ENCODE data around the gene KNTC1.
A peak's percentile ranks its signal among the peaks of the same experiment; 100 is the strongest.
"Not testable (repeated sequence)": the region's sequence is repeated elsewhere in the genome, so short reads cannot be mapped to it uniquely, and the experiment has no call there.

Gene KNTC1

DNA sequence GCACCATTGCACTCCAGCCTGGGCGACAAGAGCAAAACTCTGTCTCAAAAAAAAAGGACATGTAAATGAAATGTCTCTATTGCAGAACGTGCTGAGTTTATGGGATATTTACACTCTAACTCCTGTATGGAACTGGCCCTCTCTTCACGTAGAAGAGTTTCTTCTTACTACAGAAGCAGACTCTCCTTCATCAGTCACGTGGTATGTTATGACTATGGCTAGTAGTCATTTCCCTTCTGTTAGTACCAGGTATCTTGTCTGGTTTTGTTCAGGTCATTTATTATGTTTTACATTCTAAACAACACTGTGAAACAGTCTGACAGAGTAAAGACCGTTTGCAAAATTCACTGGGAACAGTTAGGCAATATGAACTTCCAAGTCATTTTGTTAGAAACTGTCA lies 20.3 kb downstream of the KNTC1 start:
- TF ChIP-seq CSDC2 (CRISPR knock-in tag; IDR thresholded peaks at IDR 0.05) (no peak), ZC3H10 (CRISPR knock-in tag; IDR thresholded peaks at IDR 0.05) (no peak), GLIS3 (CRISPR knock-in tag; IDR thresholded peaks at IDR 0.05) (no peak), TOX (CRISPR knock-in tag; IDR thresholded peaks at IDR 0.05; ENCODE audit: borderline replicate concordance) (no peak), OSR1 (CRISPR knock-in tag; IDR thresholded peaks at IDR 0.05) (no peak), ZNF565 (CRISPR knock-in tag; conservative IDR thresholded peaks at IDR 0.05; ENCODE audit: low read depth) (no peak), SNAI2 (CRISPR knock-in tag; IDR thresholded peaks at IDR 0.05) (no peak), ISL1 (CRISPR knock-in tag; IDR thresholded peaks at IDR 0.05) (no peak), BACH2 (CRISPR knock-in tag; IDR thresholded peaks at IDR 0.05; ENCODE audit: borderline replicate concordance) (no peak), ARNTL (CRISPR knock-in tag; IDR thresholded peaks at IDR 0.05; ENCODE audit: borderline replicate concordance, low read depth) (no peak), ZFP30 (CRISPR knock-in tag; IDR thresholded peaks at IDR 0.05) (no peak), ESRRG (CRISPR knock-in tag; IDR thresholded peaks at IDR 0.05) (no peak), ZNF8 (CRISPR knock-in tag; IDR thresholded peaks at IDR 0.05) (no peak), PPARA (CRISPR knock-in tag; IDR thresholded peaks at IDR 0.05; ENCODE audit: borderline replicate concordance) (no peak)
- TF ChIP-seq, protein P1, sequence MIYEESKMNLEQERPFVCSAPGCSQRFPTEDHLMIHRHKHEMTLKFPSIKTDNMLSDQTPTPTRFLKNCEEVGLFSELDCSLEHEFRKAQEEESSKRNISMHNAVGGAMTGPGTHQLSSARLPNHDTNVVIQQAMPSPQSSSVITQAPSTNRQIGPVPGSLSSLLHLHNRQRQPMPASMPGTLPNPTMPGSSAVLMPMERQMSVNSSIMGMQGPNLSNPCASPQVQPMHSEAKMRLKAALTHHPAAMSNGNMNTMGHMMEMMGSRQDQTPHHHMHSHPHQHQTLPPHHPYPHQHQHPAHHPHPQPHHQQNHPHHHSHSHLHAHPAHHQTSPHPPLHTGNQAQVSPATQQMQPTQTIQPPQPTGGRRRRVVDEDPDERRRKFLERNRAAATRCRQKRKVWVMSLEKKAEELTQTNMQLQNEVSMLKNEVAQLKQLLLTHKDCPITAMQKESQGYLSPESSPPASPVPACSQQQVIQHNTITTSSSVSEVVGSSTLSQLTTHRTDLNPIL (CRISPR knock-in tag; IDR thresholded peaks at IDR 0.05; ENCODE audit: low read depth): no peak
- TF ChIP-seq, protein P2, sequence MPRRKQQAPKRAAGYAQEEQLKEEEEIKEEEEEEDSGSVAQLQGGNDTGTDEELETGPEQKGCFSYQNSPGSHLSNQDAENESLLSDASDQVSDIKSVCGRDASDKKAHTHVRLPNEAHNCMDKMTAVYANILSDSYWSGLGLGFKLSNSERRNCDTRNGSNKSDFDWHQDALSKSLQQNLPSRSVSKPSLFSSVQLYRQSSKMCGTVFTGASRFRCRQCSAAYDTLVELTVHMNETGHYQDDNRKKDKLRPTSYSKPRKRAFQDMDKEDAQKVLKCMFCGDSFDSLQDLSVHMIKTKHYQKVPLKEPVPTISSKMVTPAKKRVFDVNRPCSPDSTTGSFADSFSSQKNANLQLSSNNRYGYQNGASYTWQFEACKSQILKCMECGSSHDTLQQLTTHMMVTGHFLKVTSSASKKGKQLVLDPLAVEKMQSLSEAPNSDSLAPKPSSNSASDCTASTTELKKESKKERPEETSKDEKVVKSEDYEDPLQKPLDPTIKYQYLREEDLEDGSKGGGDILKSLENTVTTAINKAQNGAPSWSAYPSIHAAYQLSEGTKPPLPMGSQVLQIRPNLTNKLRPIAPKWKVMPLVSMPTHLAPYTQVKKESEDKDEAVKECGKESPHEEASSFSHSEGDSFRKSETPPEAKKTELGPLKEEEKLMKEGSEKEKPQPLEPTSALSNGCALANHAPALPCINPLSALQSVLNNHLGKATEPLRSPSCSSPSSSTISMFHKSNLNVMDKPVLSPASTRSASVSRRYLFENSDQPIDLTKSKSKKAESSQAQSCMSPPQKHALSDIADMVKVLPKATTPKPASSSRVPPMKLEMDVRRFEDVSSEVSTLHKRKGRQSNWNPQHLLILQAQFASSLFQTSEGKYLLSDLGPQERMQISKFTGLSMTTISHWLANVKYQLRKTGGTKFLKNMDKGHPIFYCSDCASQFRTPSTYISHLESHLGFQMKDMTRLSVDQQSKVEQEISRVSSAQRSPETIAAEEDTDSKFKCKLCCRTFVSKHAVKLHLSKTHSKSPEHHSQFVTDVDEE (CRISPR knock-in tag; IDR thresholded peaks at IDR 0.05): no peak
- TF ChIP-seq, protein P3, sequence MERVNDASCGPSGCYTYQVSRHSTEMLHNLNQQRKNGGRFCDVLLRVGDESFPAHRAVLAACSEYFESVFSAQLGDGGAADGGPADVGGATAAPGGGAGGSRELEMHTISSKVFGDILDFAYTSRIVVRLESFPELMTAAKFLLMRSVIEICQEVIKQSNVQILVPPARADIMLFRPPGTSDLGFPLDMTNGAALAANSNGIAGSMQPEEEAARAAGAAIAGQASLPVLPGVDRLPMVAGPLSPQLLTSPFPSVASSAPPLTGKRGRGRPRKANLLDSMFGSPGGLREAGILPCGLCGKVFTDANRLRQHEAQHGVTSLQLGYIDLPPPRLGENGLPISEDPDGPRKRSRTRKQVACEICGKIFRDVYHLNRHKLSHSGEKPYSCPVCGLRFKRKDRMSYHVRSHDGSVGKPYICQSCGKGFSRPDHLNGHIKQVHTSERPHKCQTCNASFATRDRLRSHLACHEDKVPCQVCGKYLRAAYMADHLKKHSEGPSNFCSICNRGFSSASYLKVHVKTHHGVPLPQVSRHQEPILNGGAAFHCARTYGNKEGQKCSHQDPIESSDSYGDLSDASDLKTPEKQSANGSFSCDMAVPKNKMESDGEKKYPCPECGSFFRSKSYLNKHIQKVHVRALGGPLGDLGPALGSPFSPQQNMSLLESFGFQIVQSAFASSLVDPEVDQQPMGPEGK (CRISPR knock-in tag; IDR thresholded peaks at IDR 0.05; ENCODE audit: borderline replicate concordance): no peak

DNA sequence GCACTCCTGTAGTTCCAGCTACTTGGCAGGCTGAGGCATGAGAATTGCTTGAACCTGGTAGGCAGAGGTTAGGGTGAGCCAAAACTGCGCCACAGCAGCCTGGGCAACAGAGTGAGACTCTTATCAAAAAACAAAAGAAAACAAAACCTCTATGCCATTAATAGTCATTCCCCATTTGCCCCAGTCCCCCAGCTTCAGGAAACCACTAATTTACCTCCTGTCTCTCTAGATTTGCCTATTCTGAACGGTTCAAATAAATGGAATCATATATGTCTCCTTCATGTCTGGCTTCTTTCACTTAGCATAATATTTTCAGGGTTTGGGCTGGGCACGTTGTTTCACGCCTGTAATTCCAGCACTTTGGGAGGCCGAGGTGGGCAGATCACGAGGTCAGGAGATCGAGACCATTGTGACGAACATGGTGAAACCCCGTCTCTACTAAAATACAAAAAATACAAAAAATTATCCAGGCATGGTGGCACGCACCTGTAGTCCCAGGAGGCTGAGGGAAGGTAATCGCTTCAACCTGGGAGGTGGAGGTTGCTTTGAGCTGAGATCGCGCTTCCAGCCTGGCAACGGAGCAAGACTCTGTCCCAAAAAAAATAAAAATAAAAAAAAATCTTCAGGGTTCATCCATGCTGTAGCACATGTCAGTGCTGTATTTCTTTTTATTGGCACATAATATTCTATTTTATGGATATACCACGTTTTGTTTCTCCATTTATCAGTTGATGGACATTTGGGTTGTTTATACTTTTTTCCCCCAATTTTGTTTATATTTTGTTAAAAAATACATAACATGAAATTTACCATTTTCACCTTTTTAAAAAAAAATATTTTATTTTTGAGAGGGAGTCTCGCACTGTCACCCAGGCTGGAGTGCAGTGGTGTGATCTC lies 31.9 kb downstream of the KNTC1 start:
- ATAC-seq: no peak
- TF ChIP-seq ZNF565 (CRISPR knock-in tag; conservative IDR thresholded peaks at IDR 0.05; ENCODE audit: low read depth): no peak
- peak; percentile 91 for TF ChIP-seq ZNF8 (CRISPR knock-in tag; IDR thresholded peaks at IDR 0.05)

More for the DNA sequence above, 20.3 kb downstream of the KNTC1 start:
- ATAC-seq: no peak

DNA sequence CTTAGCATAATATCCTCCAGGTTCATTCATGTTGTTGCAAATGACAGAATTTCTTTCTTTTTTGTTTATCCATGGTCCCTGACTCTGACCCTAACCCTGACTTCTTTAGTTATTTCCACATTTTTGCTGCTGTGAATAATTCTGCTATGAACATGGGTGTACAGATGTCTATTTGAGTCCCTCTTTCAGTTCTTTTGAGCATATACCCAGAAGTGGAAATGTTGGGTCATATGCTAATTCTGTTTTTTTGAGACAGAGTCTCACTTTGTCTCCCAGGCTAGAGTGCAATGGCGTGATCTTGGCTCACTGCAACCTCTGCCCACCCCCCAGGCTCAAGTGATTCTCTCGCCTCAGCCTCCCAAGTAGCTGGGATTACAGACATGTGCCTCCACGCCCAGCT lies 33.1 kb downstream of the KNTC1 start:
- TF ChIP-seq ZFP3 (CRISPR knock-in tag; IDR thresholded peaks at IDR 0.05): no peak
- TF ChIP-seq TOX (CRISPR knock-in tag; IDR thresholded peaks at IDR 0.05; ENCODE audit: borderline replicate concordance): no peak
- no peak for ATAC-seq

DNA sequence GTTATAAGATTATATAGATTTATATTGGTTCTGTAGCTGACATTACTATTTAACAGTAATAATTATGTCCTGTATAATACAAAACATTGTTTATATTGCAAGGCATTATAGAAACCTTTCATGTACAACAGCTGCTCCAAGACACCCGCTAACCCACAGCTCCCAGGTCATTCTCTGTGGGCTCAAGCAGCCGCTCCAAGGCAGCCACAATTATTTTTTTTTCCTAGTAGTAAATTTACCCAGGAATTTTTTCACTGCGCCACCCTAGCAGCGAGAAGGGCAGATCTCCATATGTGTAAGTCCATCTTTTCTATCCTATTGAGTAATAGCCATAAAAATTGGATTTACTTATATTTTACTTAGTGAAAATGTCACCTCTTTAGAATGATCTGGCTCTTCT lies 36.3 kb downstream of the KNTC1 start:
- no peak for ATAC-seq
- TF ChIP-seq ZC3H10 (CRISPR knock-in tag; IDR thresholded peaks at IDR 0.05) (no peak), SNAI2 (CRISPR knock-in tag; IDR thresholded peaks at IDR 0.05) (no peak), ZNF70 (CRISPR knock-in tag; IDR thresholded peaks at IDR 0.05) (no peak), ZFP30 (CRISPR knock-in tag; IDR thresholded peaks at IDR 0.05) (no peak), GLIS3 (CRISPR knock-in tag; IDR thresholded peaks at IDR 0.05) (no peak)
- TF ChIP-seq, protein P2 (CRISPR knock-in tag; IDR thresholded peaks at IDR 0.05): no peak
- TF ChIP-seq, protein P4, sequence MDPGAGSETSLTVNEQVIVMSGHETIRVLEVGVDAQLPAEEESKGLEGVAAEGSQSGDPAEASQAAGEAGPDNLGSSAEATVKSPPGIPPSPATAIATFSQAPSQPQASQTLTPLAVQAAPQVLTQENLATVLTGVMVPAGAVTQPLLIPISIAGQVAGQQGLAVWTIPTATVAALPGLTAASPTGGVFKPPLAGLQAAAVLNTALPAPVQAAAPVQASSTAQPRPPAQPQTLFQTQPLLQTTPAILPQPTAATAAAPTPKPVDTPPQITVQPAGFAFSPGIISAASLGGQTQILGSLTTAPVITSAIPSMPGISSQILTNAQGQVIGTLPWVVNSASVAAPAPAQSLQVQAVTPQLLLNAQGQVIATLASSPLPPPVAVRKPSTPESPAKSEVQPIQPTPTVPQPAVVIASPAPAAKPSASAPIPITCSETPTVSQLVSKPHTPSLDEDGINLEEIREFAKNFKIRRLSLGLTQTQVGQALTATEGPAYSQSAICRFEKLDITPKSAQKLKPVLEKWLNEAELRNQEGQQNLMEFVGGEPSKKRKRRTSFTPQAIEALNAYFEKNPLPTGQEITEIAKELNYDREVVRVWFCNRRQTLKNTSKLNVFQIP (CRISPR knock-in tag; IDR thresholded peaks at IDR 0.05; ENCODE audit: borderline replicate concordance, low read depth): no peak

DNA sequence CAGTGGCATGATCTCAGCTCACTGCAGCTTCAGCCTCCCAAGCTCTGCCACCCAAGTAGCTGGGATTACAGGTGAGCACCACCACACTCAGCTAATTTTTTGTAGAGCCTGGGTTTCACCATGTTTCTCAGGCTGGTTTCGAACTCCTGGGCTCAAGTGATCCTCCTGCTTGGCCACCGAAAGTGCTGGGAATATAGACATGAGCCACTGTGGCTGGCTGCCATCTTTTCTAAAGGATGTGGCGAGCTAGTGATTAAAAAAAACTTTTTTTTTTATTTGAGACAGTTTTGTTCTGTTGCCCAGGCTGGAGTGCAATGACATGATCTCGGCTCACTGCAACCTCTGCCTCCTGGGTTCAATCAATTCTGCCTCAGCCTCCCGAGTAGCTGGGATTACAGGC lies 39.8 kb downstream of the KNTC1 start:
- ATAC-seq: not testable (repeated sequence)

Data from SK-N-SH treated with all-trans-retinoic acid at 6 μM for 48 hours (cell line).